Measurements from ENCODE around the gene CDH13. TPM values are rescaled to one million over a fixed set of nuclear protein-coding genes. Genes with fewer than 3 reads are reported as not detected.

Gene CDH13
- polyA plus RNA-seq, 2 of the 4 experiments (the other 2 are of a cell fraction), result not detected

GRCh38 chr16:82891918-82892317 lies 265.1 kb downstream of the CDH13 start:
- FAIRE-seq (no peak), ATAC-seq (no peak), DNase-seq (ENCODE audit: low read depth in 1 of 2, low spot score in 1 of 2) (no peak)
- no peaks in the 10 kb centered on the region for H3K4me1 ChIP-seq
- H3K27ac ChIP-seq, result no peak overlapping the region
- 0% methylated on average over 3 of the region's 3 CpGs for WGBS (ENCODE audit: missing lambda C conversion rate)
- H3K4me2 ChIP-seq, result no peak overlapping the region
- no peak overlapping the region for H3K4me3 ChIP-seq
- TF ChIP-seq ZFP36 (IDR thresholded peaks at IDR 0.05; ENCODE audit: borderline replicate concordance, partially characterized antibody) (no peak), EP300 (IDR thresholded peaks at IDR 0.05) (no peak), REST (IDR thresholded peaks at IDR 0.05) (no peak), RFX5 (IDR thresholded peaks at IDR 0.05) (no peak), RNF2 (IDR thresholded peaks at IDR 0.05; ENCODE audit: borderline replicate concordance, low read depth) (no peak), RARB (CRISPR knock-in tag; IDR thresholded peaks at IDR 0.05) (no peak), JUN (IDR thresholded peaks at IDR 0.05) (no peak), ELK1 (IDR thresholded peaks at IDR 0.05; ENCODE audit: low read depth, low read length) (no peak), MYC (IDR thresholded peaks at IDR 0.05; ENCODE audit: borderline replicate concordance, low read length) (no peak), HDAC2 (IDR thresholded peaks at IDR 0.05) (no peak), SMC3 (IDR thresholded peaks at IDR 0.05) (no peak), HOXA7 (CRISPR knock-in tag; IDR thresholded peaks at IDR 0.05) (no peak)
- H3K9me3 ChIP-seq, result no peaks in the 10 kb centered on the region
- ChIA-PET CTCF (interaction anchor here (0.6 kb wide), 1 partner anchor 9 kb away, joined by 3 read pairs; no protein-coding TSS in a partner anchor), POLR2A (no interaction called here)

- ChIA-PET CTCF (interaction anchor here (0.6 kb wide), 1 partner anchor 9 kb away, joined by 3 read pairs; no protein-coding TSS in a partner anchor), POLR2A (no interaction called here)
- H3K9me3 ChIP-seq, result no peaks in the 10 kb centered on the region
- TF ChIP-seq HEYL (CRISPR knock-in tag; IDR thresholded peaks at IDR 0.05) (no peak), NFE2L2 (conservative IDR thresholded peaks at IDR 0.05; ENCODE audit: low read length) (no peak), TFCP2L1 (CRISPR knock-in tag; IDR thresholded peaks at IDR 0.05) (no peak), HOXB13 (CRISPR knock-in tag; IDR thresholded peaks at IDR 0.05; ENCODE audit: low read depth) (no peak), CBX2 (IDR thresholded peaks at IDR 0.05; ENCODE audit: borderline replicate concordance, low read depth) (no peak), EHMT2 (IDR thresholded peaks at IDR 0.05; ENCODE audit: low read depth) (no peak), ZFP36 (IDR thresholded peaks at IDR 0.05; ENCODE audit: borderline replicate concordance, partially characterized antibody) (no peak), POLR2AphosphoS2 (conservative IDR thresholded peaks at IDR 0.05; ENCODE audit: low read length) (no peak), BHLHE40 (IDR thresholded peaks at IDR 0.05; ENCODE audit: low read depth, low read length) (no peak), ESRRA (IDR thresholded peaks at IDR 0.05; ENCODE audit: borderline replicate concordance, low read length) (no peak), CHD4 (IDR thresholded peaks at IDR 0.05; ENCODE audit: borderline replicate concordance) (no peak), MYC (IDR thresholded peaks at IDR 0.05; ENCODE audit: borderline replicate concordance, low read length) (no peak), MAZ (IDR thresholded peaks at IDR 0.05; ENCODE audit: borderline replicate concordance, low read depth, low read length) (no peak), CHD2 (IDR thresholded peaks at IDR 0.05; ENCODE audit: low read length, partially characterized antibody) (no peak), ATOH8 (CRISPR knock-in tag; IDR thresholded peaks at IDR 0.05; ENCODE audit: low read depth) (no peak), RARB (CRISPR knock-in tag; IDR thresholded peaks at IDR 0.05) (no peak)
- no peak overlapping the region for H3K4me3 ChIP-seq
- DNase-seq (ENCODE audit: low read depth in 1 of 2, low spot score in 1 of 2), result no peak
- H3K4me2 ChIP-seq, result no peak overlapping the region
- ATAC-seq, result no peak
- no peak for FAIRE-seq
- H3K27ac ChIP-seq, result no peak overlapping the region
- H3K4me1 ChIP-seq, result no peaks in the 10 kb centered on the region
- 25% methylated on average over 2 of the region's 2 CpGs for WGBS (ENCODE audit: missing lambda C conversion rate)
Measured at GRCh38 chr16:82892324-82892723, 265.6 kb downstream of the CDH13 start.
